Cardiac muscle cell (in vitro differentiated cells and primary cell): ENCODE results near the gene NDUFA5. TPM values are rescaled to one million over a fixed set of nuclear protein-coding genes. Genes with fewer than 3 reads are reported as not detected.

ENCODE experiments used
- DNase-seq, 2 donors: peaks; one replicate each; pipeline versions ENCODE4 v3.0.0 to v3.0.0-alpha.2; 2010 to 2017; ENCODE audit warnings: low read depth in 1 of 2, low spot score in 1 of 2
- H3K27ac ChIP-seq: fragments of 200-600 bp; sonication (generic); 2 replicates; pipeline ENCODE4 v1.5.1; 2016
- H3K27me3 ChIP-seq: fragments of 200-600 bp; sonication (generic); 2 replicates; pipeline ENCODE4 v1.6.0; 2016; ENCODE audit warnings: control low read depth
- H3K36me3 ChIP-seq: fragments of 200-600 bp; sonication (generic); 2 replicates; pipeline ENCODE4 v1.5.1; 2016; ENCODE audit warnings: control low read depth
- H3K4me1 ChIP-seq: fragments of 200-600 bp; sonication (generic); 2 replicates; pipeline ENCODE4 v1.8.1; 2017; ENCODE audit warnings: low read depth, mild to moderate bottlenecking, mixed run types
- H3K4me3 ChIP-seq: fragments of 200-600 bp; sonication (generic); 2 replicates; pipeline ENCODE4 v1.5.1; 2016; ENCODE audit warnings: mild to moderate bottlenecking
- H3K9me3 ChIP-seq: fragments of 200-600 bp; sonication (generic); 2 replicates; pipeline ENCODE4 v1.5.1; 2017; ENCODE audit warnings: low read depth, mild to moderate bottlenecking, control low read depth
- polyA plus RNA-seq: library from polyadenylated mRNA; unstranded; fragments of >200 nt; fragmentation: Nextera tagmentation; extraction: Ambion mirVana; gene quantifications from 2 replicates; pipeline ENCODE4 v1.2.1, GENCODE V29; 2016
- total RNA-seq: library from RNA; depleted of rRNA; stranded (reverse); fragments of >200 nt; gene quantifications from 2 replicates; pipeline ENCODE4 v1.2.3, GENCODE V29; 2016
- TF ChIP-seq, protein P1 (sequence below): IDR thresholded peaks from 2 replicates; pipeline ENCODE4 v1.5.1; 2012; ENCODE audit warnings: low read depth, mild to moderate bottlenecking, low read length

The NDUFA5 gene
- total and polyA plus RNA-seq, 2 experiments from 2014 or later: 64.0 to 217 TPM

DNA sequence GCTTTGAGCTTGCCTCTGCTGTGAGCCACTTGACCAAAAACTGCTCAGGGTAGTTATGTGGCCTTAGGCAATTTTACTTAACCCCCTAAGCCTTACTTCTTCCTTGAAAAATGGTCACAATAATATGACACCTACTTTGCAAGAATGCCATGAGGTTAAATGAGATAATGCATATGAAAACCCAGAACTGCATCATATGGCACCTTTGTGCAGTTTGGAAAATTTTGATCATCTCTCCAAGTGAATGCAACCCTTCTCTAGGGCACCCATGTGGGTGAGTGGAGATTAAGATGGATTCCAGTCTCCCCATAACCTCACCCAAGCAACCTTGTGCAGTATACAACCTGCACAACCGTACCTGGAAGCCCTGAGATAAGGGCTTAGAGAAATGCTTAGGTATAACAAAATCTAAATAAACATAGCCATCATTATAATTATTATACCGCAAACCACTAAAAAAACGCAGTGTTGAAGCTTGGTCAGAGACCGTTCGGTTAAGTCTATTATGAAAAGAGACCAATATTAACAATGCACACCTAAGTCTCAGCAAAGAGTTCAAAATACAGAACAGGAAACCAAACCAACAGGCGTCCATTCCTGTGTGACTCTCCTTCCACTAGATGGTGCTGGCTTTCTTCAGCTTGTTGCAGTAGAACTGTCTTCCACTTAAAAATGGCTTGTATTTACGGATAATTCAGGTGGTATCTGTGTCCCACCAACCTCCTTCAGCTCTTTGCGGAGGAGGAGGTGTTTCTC lies 23.0 kb upstream of the NDUFA5 start:
- no peaks in the 10 kb centered on the region for H3K27me3 ChIP-seq
- H3K27ac ChIP-seq: no peak overlapping the region
- TF ChIP-seq, protein P1, sequence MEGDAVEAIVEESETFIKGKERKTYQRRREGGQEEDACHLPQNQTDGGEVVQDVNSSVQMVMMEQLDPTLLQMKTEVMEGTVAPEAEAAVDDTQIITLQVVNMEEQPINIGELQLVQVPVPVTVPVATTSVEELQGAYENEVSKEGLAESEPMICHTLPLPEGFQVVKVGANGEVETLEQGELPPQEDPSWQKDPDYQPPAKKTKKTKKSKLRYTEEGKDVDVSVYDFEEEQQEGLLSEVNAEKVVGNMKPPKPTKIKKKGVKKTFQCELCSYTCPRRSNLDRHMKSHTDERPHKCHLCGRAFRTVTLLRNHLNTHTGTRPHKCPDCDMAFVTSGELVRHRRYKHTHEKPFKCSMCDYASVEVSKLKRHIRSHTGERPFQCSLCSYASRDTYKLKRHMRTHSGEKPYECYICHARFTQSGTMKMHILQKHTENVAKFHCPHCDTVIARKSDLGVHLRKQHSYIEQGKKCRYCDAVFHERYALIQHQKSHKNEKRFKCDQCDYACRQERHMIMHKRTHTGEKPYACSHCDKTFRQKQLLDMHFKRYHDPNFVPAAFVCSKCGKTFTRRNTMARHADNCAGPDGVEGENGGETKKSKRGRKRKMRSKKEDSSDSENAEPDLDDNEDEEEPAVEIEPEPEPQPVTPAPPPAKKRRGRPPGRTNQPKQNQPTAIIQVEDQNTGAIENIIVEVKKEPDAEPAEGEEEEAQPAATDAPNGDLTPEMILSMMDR: peak; percentile 90
- H3K4me1 ChIP-seq: no peaks in the 10 kb centered on the region
- H3K4me3 ChIP-seq: no peak overlapping the region
- no peaks in the 10 kb centered on the region for H3K9me3 ChIP-seq
- H3K36me3 ChIP-seq: no peaks in the 10 kb centered on the region
- peak; percentile 66 to 72 for DNase-seq

DNA sequence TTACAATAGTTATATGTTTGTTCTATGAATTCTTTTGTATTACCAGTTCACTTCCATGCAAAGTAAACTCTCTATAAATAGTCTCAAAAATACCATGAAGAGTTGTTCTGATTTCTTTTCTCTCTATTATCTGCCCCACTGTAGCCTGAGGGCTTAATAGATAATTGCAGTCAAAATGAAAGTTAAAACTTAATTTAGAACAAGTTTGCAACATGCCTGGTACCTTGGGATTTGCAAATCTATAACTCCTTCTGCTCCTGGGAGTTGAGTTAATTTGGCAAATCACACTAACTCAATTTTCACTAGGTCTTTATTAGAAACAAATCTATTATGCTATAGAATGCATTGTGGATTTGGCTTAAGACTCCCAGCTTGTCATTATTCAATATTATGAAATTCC lies 21.8 kb upstream of the NDUFA5 start:
- DNase-seq: no peak
- H3K9me3 ChIP-seq: no peaks in the 10 kb centered on the region
- no peak overlapping the region for H3K4me3 ChIP-seq
- no peaks in the 10 kb centered on the region for H3K36me3 ChIP-seq
- no peaks in the 10 kb centered on the region for H3K4me1 ChIP-seq
- no peaks in the 10 kb centered on the region for H3K27me3 ChIP-seq
- TF ChIP-seq, protein P1: no peak
- H3K27ac ChIP-seq: no peak overlapping the region

DNA sequence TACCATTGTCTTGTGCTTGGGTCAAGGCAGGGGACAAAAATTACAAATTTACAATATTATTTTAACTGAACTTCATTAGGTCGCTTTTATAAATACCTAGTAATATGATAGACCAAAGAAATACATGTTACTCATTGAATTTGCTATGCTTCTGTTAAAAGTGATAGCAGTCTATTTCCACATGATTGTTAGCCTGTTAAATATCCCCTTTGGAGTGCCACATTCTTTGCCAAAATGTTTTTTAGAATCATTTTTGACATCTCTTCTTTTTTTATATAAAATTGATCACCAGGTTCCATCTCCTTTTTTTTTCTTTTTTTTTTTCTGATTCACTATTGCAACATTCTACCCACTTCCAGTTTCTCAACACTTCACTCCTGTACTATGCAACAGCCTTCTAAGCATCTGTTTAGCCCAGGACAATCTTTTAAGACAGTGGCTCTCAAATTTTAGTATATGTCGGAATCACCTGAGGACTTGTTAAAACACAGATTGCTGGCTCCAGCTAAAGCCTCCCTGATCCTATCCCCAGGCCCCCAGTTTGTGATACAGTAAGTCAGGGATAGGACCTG lies 16.4 kb upstream of the NDUFA5 start:
- Histone ChIP-seq H3K36me3 (no peaks in the 10 kb centered on the region), H3K27ac (no peak overlapping the region), H3K4me3 (no peak overlapping the region), H3K4me1 (no peaks in the 10 kb centered on the region), H3K27me3 (no peaks in the 10 kb centered on the region), H3K9me3 (no peaks in the 10 kb centered on the region)
- DNase-seq: no peak
- TF ChIP-seq, protein P1: no peak

DNA sequence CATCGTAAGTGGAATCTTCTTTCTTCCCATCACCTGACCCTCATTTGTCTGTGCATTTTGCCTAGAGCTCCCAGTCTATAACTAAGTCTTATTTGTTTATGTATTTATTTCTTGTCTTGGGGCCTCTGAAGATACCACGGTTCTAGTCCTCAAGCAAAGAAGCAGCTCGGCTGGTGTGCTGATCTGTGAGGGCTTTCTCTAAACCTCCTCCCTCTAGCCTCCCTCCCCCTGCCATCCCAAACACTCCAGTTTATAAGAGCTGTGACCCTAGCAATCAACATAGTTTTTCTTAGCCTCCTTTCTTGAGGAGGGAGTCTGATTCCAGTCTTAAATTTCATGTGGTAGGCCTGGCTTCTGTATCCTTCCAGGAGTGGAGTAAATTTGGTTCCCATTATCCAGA lies 15.7 kb upstream of the NDUFA5 start:
- Histone ChIP-seq H3K27ac (no peak overlapping the region), H3K36me3 (no peaks in the 10 kb centered on the region), H3K4me3 (no peak overlapping the region), H3K9me3 (no peaks in the 10 kb centered on the region), H3K27me3 (no peaks in the 10 kb centered on the region), H3K4me1 (no peaks in the 10 kb centered on the region)
- DNase-seq: no peak
- TF ChIP-seq, protein P1: no peak

DNA sequence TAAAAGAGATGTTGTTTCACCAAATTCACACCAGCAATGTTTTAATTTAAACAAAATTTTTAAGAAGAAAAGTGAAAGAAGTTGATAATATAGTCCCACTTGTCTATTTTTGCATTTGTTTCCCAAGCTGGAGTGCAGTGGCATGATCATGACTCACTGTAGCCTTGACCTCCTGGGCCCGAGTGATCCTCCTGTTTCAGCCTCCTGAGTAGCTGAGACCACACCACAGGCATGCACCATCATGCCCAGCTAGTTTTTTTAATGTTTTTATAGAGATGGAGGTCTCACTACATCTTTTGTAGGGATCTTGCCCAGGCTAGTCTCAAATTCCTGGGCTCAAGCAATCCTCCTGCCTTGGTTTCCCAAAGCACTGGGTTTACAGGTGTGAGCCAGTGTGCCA lies 14.1 kb upstream of the NDUFA5 start:
- Histone ChIP-seq H3K4me3 (no peak overlapping the region), H3K36me3 (no peaks in the 10 kb centered on the region), H3K27me3 (no peaks in the 10 kb centered on the region), H3K9me3 (no peaks in the 10 kb centered on the region), H3K4me1 (no peaks in the 10 kb centered on the region), H3K27ac (no peak overlapping the region)
- TF ChIP-seq, protein P1: no peak
- DNase-seq: no peak
